ENCODE data around the gene RALGAPA2.

DNA sequence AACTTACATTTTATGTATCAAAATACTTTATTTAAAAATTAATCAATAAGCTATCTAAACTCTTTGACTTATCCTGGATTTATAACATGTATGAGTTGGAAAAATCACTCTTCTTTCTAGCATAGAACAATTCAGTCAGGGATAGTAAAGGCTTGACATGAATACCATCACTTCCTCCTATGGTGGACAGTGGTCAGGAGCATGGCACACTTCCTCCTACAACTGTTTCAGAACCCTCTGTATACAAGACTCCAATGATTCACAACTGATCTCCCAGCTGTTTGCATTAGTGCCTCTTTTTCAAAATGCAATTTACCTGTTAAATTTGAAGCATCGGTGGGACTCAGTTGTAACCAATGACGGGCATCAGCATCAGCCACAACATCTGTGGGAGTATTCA lies 129.7 kb downstream of the RALGAPA2 start:
- TF ChIP-seq, protein P1, sequence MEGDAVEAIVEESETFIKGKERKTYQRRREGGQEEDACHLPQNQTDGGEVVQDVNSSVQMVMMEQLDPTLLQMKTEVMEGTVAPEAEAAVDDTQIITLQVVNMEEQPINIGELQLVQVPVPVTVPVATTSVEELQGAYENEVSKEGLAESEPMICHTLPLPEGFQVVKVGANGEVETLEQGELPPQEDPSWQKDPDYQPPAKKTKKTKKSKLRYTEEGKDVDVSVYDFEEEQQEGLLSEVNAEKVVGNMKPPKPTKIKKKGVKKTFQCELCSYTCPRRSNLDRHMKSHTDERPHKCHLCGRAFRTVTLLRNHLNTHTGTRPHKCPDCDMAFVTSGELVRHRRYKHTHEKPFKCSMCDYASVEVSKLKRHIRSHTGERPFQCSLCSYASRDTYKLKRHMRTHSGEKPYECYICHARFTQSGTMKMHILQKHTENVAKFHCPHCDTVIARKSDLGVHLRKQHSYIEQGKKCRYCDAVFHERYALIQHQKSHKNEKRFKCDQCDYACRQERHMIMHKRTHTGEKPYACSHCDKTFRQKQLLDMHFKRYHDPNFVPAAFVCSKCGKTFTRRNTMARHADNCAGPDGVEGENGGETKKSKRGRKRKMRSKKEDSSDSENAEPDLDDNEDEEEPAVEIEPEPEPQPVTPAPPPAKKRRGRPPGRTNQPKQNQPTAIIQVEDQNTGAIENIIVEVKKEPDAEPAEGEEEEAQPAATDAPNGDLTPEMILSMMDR (IDR thresholded peaks at IDR 0.05; ENCODE audit: insufficient read depth, low read length, poor library complexity, severe bottlenecking), result no peak
- no peak for TF ChIP-seq EZH2phosphoT487 (conservative IDR thresholded peaks at IDR 0.05; ENCODE audit: low read length)
